ENCODE data around the gene GNAZ.

The GNAZ gene

GRCh38 chr22:23053051-23053707 lies 17.1 kb upstream of the GNAZ start:
- DNase-seq (ENCODE audit: low read depth), result no peak
- H3K4me3 ChIP-seq (ENCODE audit: low read depth, low read length), result no peak overlapping the region
- TF ChIP-seq MYC (IDR thresholded peaks at IDR 0.05; ENCODE audit: low read depth, low read length) (no peak), POLR2A (IDR thresholded peaks at IDR 0.05; ENCODE audit: extremely low read depth, insufficient read length) (no peak), CTCF (IDR thresholded peaks at IDR 0.05; ENCODE audit: low read depth, low read length) (no peak), MAX (IDR thresholded peaks at IDR 0.05; ENCODE audit: low read depth, low read length) (no peak)

GRCh38 chr22:23053912-23054530 lies 16.3 kb upstream of the GNAZ start:
- no peak overlapping the region for H3K4me3 ChIP-seq (ENCODE audit: low read depth, low read length)
- TF ChIP-seq MYC (IDR thresholded peaks at IDR 0.05; ENCODE audit: low read depth, low read length) (no peak), POLR2A (IDR thresholded peaks at IDR 0.05; ENCODE audit: extremely low read depth, insufficient read length) (no peak), CTCF (IDR thresholded peaks at IDR 0.05; ENCODE audit: low read depth, low read length) (no peak), MAX (IDR thresholded peaks at IDR 0.05; ENCODE audit: low read depth, low read length) (no peak)

GRCh38 chr22:23054531-23055257 lies 15.6 kb upstream of the GNAZ start:
- DNase-seq (ENCODE audit: low read depth), result no peak
- TF ChIP-seq POLR2A (IDR thresholded peaks at IDR 0.05; ENCODE audit: extremely low read depth, insufficient read length) (no peak), CTCF (IDR thresholded peaks at IDR 0.05; ENCODE audit: low read depth, low read length) (no peak), MYC (IDR thresholded peaks at IDR 0.05; ENCODE audit: low read depth, low read length) (no peak), MAX (IDR thresholded peaks at IDR 0.05; ENCODE audit: low read depth, low read length) (no peak)
- no peak overlapping the region for H3K4me3 ChIP-seq (ENCODE audit: low read depth, low read length)

More at GRCh38 chr22:23053912-23054530, 16.3 kb upstream of the GNAZ start:
- no peak for DNase-seq (ENCODE audit: low read depth)

- TF ChIP-seq CTCF (IDR thresholded peaks at IDR 0.05; ENCODE audit: low read depth, low read length) (no peak), POLR2A (IDR thresholded peaks at IDR 0.05; ENCODE audit: extremely low read depth, insufficient read length) (no peak), MAX (IDR thresholded peaks at IDR 0.05; ENCODE audit: low read depth, low read length) (no peak), MYC (IDR thresholded peaks at IDR 0.05; ENCODE audit: low read depth, low read length) (no peak)
- H3K4me3 ChIP-seq (ENCODE audit: low read depth, low read length), result no peak overlapping the region
- no peak for DNase-seq (ENCODE audit: low read depth)
These were observed 14.7 kb upstream of the GNAZ start for GRCh38 chr22:23055449-23056179.

GRCh38 chr22:23057331-23057730 lies 13.0 kb upstream of the GNAZ start:
- TF ChIP-seq POLR2A (IDR thresholded peaks at IDR 0.05; ENCODE audit: extremely low read depth, insufficient read length), result no peak
- no peak for TF ChIP-seq MAX (IDR thresholded peaks at IDR 0.05; ENCODE audit: low read depth, low read length)
- no peak overlapping the region for H3K4me3 ChIP-seq (ENCODE audit: low read depth, low read length)
- DNase-seq (ENCODE audit: low read depth), result no peak

Data from NB4 (cell line).